LNCaP clone FGC (cell line): ENCODE results near the gene OR1F1.
"Not testable (repeated sequence)": the region's sequence is repeated elsewhere in the genome, so short reads cannot be mapped to it uniquely, and the experiment has no call there.

Experiments
- DNase-seq: peaks from one replicate; pipeline ENCODE4 v3.0.0-alpha.2; 2011; ENCODE audit warnings: low read depth
- H3K4me3 ChIP-seq: 2 replicates; pipeline ENCODE4 v1.5.1; 2011; ENCODE audit warnings: mild to moderate bottlenecking, low read depth, low read length, control low read depth
- CTCF ChIP-seq: IDR thresholded peaks from 2 replicates; pipeline ENCODE4 v1.5.1; 2012; ENCODE audit warnings: mild to moderate bottlenecking; ENCODE audit not compliant: control insufficient read depth, insufficient read depth; ENCODE audit errors: extremely low read depth

Gene OR1F1

DNA sequence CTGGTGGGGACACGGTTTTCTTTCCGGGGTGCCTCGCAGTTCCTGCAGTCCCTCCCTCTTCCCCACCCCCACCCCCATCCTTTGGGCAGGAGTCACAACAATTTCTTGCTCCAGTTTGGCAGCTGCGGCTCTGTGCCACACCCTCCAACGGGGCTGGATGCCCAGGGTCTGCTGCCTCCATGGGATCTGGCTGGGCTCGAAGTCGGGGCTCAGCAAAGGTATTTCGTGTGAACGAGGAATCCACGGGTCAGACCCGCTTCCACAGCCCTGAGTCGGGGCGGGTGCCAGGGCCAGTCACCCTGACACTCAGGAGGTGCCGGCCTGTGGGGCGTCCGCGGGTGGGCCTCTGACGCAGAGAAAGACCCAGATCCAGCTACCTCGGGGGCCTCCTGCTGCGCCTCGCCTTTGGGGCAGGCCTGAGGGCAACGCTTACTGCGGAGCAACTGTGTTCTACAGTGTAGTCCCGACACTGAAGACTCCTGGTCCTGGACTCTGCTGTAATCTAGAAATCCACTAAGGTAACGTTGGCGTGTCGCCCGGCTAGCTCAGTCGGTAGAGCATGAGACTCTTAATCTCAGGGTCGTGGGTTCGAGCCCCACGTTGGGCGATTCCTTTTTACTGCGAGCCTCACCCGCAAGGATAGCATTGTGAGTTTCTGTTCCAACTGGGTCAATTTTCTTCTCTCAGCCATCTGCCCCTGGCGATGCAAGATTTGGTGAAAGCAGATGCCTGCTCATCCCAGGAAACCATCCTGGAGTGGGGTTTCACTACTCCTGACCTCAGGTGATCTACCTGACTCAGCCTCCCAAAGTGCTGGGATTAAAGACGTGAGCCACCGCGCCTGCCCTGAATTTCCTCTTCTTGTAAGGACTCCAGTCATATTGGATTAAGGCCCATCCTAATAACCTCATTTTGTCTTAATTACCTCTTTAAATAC is 12.6 kb upstream of the OR1F1 start:
- no peak for TF ChIP-seq CTCF
- H3K4me3 ChIP-seq: peak overlapping the region; percentile 50
- no peak for DNase-seq

GRCh38 chr16:3179651-3180050 is 8.4 kb upstream of the OR1F1 start:
- no peak for DNase-seq
- no peak for TF ChIP-seq CTCF
- no peak overlapping the region for H3K4me3 ChIP-seq

- TF ChIP-seq CTCF: no peak
- no peak overlapping the region for H3K4me3 ChIP-seq
- no peak for DNase-seq
These were observed 7.5 kb upstream of the OR1F1 start for GRCh38 chr16:3180445-3180878.

- H3K4me3 ChIP-seq: peak overlapping the region; percentile 70
- DNase-seq: not testable (repeated sequence)
These were observed 5.8 kb upstream of the OR1F1 start for GRCh38 chr16:3182293-3182607.

- no peak for DNase-seq
- H3K4me3 ChIP-seq: peak overlapping the region; percentile 70
- peak; percentile 71 for TF ChIP-seq CTCF
These were observed 5.2 kb upstream of the OR1F1 start for GRCh38 chr16:3182608-3183444.

DNA sequence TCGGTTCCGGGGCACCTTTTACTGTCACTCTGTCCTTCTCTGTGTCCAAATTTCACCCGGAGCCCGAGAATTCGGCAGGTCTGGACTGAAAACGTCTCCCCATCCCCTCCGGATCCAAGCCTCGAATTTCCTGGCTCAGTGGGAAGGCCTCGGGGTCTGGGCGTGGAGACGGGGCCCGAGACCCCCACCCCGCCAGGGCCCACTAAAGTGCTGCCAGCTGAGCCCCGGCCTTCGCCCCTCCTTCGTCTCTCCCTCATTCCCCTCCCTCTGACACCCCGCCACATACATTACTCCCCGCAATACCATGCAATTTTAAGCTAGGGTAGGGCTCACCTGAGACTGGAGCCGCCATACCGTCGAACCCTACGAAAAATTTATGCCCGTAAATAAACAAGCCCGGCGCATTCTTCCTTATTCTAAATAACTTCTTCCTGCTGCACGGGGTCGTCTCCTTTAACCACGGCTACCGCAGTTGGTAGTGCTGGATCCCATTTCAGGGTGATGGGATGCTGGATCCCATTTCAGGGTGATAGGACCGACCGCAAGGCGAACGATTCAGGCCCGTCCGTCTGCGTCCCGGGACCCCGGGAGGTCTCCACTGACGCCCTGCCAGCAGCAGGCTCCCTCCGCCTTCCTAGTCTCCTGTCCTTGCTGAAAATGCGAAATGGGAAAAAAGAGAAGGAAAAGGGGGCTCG is 4.4 kb upstream of the OR1F1 start:
- peak overlapping the region; percentile 70 for H3K4me3 ChIP-seq
- DNase-seq: no peak
- TF ChIP-seq CTCF: no peak
